GM18508 (cell line): ENCODE data around the gene ARHGEF9.
"Not testable (repeated sequence)": the region's sequence is repeated elsewhere in the genome, so short reads cannot be mapped to it uniquely, and the experiment has no call there.

Experiments
- ATAC-seq: cut with Tn5 transposase; IDR thresholded peaks from one replicate; pipeline ENCODE4 v1.9.1; 2021; ENCODE audit warnings: moderate number of reproducible peaks; ENCODE audit not compliant: insufficient read depth, unreplicated experiment

Gene ARHGEF9

DNA sequence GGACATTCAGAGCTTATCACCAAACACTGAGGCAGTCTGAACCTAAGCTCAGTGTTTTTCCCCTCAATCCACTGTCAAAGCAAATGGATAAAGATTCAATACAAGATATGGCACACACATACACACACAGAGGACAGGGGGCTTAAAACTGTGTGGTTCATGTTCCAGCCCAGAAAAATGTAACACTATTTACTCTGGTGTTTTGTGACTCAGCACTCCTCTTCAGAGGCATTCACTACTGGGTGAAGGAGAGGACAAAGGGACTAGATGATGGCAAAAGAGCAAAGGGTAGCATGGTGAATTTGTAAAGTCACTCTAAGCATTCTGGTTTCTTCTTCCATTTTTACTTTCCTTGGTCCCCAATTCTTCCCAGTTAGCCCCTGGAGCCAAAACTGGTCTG is 120.3 kb downstream of the ARHGEF9 start:
- no peak for ATAC-seq

DNA sequence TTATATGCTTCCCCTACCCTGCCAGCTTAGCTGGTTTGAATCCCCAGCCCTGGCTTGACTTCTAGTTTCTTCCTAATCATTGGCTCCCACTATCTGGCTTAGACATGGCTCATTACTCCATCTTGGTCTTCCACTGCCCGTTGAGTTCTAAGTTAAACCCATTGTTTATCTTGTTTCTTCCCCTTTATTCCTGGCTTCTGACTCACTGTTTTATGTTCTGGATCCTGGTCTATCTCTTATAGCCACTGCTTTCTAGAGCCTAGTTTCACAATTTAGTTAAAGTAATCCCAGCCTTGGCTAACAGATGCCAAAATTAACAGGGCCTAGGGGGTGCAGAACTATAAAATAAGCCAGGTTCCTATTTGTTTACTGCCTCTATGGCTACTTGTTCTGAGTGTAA is 120.9 kb downstream of the ARHGEF9 start:
- ATAC-seq: no peak

DNA sequence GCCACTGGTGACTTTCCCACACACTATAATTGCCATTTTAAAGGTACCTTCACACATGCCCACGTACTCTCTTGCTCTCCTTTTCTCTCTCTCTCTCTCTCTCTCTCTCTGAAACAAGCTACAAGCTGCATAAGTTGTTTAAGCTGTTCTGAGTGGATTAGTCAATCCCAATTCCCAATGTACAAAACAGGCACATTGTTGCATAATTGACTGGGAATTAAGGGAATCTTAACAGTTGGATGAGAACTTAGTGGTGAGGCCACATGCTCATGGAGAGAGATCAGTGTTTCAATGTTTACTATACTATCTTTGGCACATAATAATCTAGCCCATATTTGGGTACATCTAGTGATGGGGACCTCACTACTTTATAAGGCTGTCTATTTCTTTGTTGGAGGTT is 123.3 kb downstream of the ARHGEF9 start:
- ATAC-seq: no peak

GRCh38 chrX:63658920-63659319 is 126.1 kb downstream of the ARHGEF9 start:
- ATAC-seq: no peak

- no peak for ATAC-seq
Observed at GRCh38 chrX:63657821-63658220, 127.2 kb downstream of the ARHGEF9 start.

GRCh38 chrX:63656871-63657580 is 128.0 kb downstream of the ARHGEF9 start:
- no peak for ATAC-seq

GRCh38 chrX:63652086-63652765 is 132.8 kb downstream of the ARHGEF9 start:
- no peak for ATAC-seq

DNA sequence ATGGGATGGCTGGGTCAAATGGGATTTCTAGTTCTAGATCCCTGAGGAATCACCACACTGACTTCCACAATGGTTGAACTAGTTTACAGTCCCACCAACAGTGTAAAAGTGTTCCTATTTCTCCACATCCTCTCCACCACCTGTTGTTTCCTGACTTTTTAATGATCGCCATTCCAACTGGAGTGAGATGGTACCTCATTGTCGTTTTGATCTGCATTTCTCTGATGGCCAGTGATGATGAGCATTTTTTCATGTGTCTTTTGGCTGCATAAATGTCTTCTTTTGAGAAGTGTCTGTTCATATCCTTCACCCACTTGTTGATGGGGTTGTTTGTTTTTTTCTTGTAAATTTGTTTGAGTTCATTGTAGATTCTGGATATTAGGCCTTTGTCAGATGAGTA is 139.3 kb downstream of the ARHGEF9 start:
- ATAC-seq: not testable (repeated sequence)

DNA sequence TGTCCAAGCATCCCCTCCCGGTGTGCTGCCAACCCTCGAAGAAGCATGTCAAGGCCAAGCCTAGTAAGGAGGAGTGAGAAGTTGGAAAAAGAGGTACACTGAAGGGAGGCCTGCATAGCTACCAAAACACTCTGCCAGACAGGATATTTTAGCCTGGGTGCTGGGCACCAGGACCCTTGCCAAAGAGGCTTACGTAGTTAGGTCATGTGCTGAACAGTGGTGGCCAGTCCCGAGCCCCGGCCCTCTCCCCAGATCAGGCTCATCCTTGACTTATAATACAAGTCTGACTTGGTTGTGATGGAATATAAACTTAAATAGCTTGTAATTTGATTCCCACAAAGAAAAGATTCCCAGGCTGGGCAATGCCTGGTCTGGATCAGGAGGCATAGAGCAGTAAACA is 149.3 kb downstream of the ARHGEF9 start:
- ATAC-seq: no peak

DNA sequence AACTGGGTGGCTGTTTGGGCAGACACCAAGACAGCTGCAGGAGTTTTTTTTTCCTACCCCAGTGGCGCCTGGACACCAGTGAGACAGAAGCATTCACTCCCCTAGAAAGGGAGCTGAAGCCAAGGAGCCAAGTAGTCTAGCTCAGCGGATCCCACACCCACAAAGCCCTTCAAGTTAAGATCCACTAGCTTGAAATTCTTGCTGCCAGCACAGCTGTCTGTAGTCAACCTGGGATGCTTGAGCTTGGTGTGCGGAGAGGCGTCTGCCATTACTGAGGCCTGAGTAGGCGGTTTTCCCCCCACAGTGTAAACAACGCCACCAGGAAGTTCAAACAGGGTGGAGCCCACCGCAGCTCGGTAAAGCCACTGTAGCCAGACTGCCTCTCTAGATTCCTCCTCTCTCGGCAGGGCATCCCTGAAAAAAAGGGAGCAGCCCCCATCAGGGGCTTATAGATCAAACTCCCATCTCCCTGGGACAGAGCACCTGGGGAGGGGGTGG is 171.4 kb downstream of the ARHGEF9 start:
- no peak for ATAC-seq

DNA sequence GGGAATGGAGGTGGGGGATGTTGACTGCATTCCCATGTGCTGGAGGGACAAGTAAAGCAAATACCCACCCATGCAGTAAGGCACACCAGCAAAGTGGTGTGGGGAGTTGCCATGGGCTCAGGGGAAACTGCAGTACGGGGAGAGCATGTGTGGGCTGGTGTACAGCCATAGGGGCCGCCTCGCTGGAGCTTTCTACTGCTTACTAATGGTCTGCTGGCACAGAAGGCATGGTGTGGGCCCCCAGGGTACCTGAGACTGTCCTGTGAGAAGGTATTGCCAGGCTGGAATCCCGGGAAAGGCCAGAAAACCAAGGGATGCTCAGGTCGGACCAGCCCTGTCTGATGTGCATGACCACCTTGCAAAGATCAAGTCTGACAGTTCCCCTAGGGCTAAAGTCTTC is 199.1 kb downstream of the ARHGEF9 start:
- ATAC-seq: no peak
